Neural progenitor cell (in vitro differentiated cells): ENCODE data around the gene NEK6.

Source experiments
- CTCF ChIP-seq: fragments of 200-600 bp; sonication (generic); IDR thresholded peaks from 2 replicates; pipeline ENCODE4 v1.5.1; 2017; ENCODE audit warnings: antibody characterized with exemption, mild to moderate bottlenecking
- EZH2 ChIP-seq: fragments of 200-600 bp; sonication (generic); IDR thresholded peaks from 2 replicates; pipeline ENCODE4 v1.6.1; 2017; ENCODE audit warnings: antibody characterized with exemption, mild to moderate bottlenecking, moderate library complexity
- EZH2phosphoT487 ChIP-seq: fragments of 200-600 bp; sonication (generic); IDR thresholded peaks from 2 replicates; pipeline ENCODE4 v1.6.1; 2017; ENCODE audit warnings: antibody characterized with exemption

- no peak for TF ChIP-seq CTCF
- TF ChIP-seq EZH2: no peak
- no peak for TF ChIP-seq EZH2phosphoT487
Observed at GRCh38 chr9:124343533-124344290, 86.0 kb downstream of the NEK6 start.
